PC-3 (cell line): ENCODE results near the gene IRF5.

Experiments
- EZH2 ChIP-seq: fragments of 300-600 bp; sonication (generic); IDR thresholded peaks from one replicate; pipeline ENCODE4 v1.6.1; 2017; ENCODE audit warnings: antibody characterized with exemption, mild to moderate bottlenecking, low read length; ENCODE audit not compliant: unreplicated experiment
- TF ChIP-seq, protein P1 (sequence below): fragments of 300-600 bp; sonication (generic); conservative IDR thresholded peaks from 2 replicates; pipeline ENCODE4 v1.5.1; 2017; ENCODE audit warnings: antibody characterized with exemption, low read depth, mild to moderate bottlenecking, low read length

DNA sequence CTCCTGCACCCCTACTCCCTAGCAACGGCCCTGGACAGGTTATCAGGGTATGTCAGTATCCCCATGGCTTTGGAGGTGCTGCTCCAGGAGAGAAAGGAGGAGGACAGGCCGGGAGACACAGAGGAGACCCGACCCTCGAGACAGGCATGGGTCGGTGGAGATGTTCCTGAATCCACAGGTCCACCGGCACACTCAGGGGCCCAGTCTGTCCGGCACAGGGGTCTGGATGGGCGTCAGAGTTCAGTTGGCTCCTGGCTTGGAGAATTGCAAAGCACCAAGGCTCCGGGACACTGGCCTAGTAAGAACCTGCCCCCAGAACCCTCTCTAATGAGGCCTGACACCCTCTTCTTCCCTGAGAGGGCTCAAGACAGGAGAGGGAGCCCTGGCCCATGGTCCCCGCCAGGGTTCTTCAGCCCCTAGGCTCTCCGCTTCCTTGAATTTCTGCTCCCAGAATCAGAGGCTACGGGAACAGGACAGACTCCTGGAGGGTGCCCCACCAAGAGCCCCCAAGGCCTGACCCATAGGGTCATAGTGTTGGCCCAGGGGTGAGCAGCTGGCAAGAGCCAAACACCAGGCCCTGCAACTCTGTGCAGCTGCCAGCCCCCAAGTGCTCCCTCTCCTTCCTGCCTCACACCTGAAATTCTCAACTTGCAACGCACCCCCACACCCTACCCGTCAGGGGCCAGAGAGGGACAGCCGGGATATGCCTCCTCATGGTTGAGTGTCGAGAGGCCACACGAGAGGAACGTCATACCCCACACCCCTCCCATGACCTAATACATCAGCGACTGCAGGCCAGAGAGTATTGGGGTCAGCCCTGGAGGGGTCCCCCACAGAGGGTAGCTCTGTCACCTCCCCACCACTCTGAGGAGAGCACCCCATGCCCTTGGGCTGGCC is 5.5 kb upstream of the IRF5 start:
- TF ChIP-seq, protein P1, sequence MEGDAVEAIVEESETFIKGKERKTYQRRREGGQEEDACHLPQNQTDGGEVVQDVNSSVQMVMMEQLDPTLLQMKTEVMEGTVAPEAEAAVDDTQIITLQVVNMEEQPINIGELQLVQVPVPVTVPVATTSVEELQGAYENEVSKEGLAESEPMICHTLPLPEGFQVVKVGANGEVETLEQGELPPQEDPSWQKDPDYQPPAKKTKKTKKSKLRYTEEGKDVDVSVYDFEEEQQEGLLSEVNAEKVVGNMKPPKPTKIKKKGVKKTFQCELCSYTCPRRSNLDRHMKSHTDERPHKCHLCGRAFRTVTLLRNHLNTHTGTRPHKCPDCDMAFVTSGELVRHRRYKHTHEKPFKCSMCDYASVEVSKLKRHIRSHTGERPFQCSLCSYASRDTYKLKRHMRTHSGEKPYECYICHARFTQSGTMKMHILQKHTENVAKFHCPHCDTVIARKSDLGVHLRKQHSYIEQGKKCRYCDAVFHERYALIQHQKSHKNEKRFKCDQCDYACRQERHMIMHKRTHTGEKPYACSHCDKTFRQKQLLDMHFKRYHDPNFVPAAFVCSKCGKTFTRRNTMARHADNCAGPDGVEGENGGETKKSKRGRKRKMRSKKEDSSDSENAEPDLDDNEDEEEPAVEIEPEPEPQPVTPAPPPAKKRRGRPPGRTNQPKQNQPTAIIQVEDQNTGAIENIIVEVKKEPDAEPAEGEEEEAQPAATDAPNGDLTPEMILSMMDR = no peak
- no peak for TF ChIP-seq EZH2
